NB4 (cell line): ENCODE measurements around the gene SLC39A6.
"Not testable (repeated sequence)": the region's sequence is repeated elsewhere in the genome, so short reads cannot be mapped to it uniquely, and the experiment has no call there.

Source experiments
- CTCF ChIP-seq: IDR thresholded peaks from one replicate; pipeline ENCODE4 v1.5.1; 2012; ENCODE audit warnings: low read depth, low read length
- MAX ChIP-seq: IDR thresholded peaks from 2 replicates; pipeline ENCODE4 v1.6.1; 2011; ENCODE audit warnings: low read depth, low read length
- MYC ChIP-seq: IDR thresholded peaks from 2 replicates; pipeline ENCODE4 v1.6.1; 2011; ENCODE audit warnings: low read depth, low read length
- POLR2A ChIP-seq: IDR thresholded peaks from 2 replicates; pipeline ENCODE4 v1.6.1; 2011; ENCODE audit warnings: mild to moderate bottlenecking; ENCODE audit not compliant: insufficient read length; ENCODE audit errors: extremely low read depth

GRCh38 chr18:36116771-36117170 lies 12.4 kb downstream of the SLC39A6 start:
- not testable (repeated sequence) for TF ChIP-seq POLR2A, CTCF, MAX, MYC
